ENCODE data around the gene LEKR1. TPM values are rescaled to one million over a fixed set of nuclear protein-coding genes. Genes with fewer than 3 reads are reported as not detected.

Gene LEKR1
- total and polyA plus RNA-seq, 2 of the 13 experiments (the other 11 are each of a cell fraction or from before 2014, with no cell fraction given), result 0.49 to 1.5 TPM

GRCh38 chr3:157086775-157087174, 260.6 kb downstream of the LEKR1 start:
- ChIA-PET POLR2A (interaction anchor here (1.3 to 5.5 kb wide), 5 partner anchors 9 to 412 kb away, joined by 4 to 204 read pairs (median 36); partner anchors contain the start of gene TIPARP), CTCF (ENCODE audit: low intra/inter-chr PET ratio, low total read pairs) (no interaction called here)
- no TSS peak for BruUV-seq (replicated peaks)
- H3K36me3 ChIP-seq (replicated peaks in 1 of 2; ENCODE audit: control insufficient read depth in 1 of 2, insufficient read depth in 2 of 2, low read length in 2 of 2), result no peaks in the 10 kb centered on the region
- H2AFZ ChIP-seq (ENCODE audit: low read length), result no peak overlapping the region
- FAIRE-seq, result no peak
- DNase-seq (ENCODE audit: low spot score), result no peak
- H3K27ac ChIP-seq (ENCODE audit: extremely low read length, insufficient read depth, low read length), result no peak overlapping the region
- H4K20me1 ChIP-seq (ENCODE audit: insufficient read depth, low read length), result no peaks in the 10 kb centered on the region
- no peak overlapping the region for H3K4me2 ChIP-seq (ENCODE audit: low read depth, low read length)
- no peak for ATAC-seq
- no peak overlapping the region for H3K9ac ChIP-seq (ENCODE audit: insufficient read depth, low read depth, low read length)
- peaks cover 40% of the 10 kb centered on the region for H3K4me1 ChIP-seq (ENCODE audit: insufficient read depth, low read length)
- no peaks in the 10 kb centered on the region for H3K79me2 ChIP-seq (ENCODE audit: insufficient read depth, low read length)
- no peaks in the 10 kb centered on the region for H3K27me3 ChIP-seq (ENCODE audit: control insufficient read depth in 1 of 2, insufficient read depth in 2 of 2, low read length in 2 of 2)
- no peaks in the 10 kb centered on the region for H3K9me3 ChIP-seq (ENCODE audit: low read length)
- TF ChIP-seq ZNF136 (CRISPR knock-in tag; IDR thresholded peaks at IDR 0.05; ENCODE audit: low read depth), result no peak
- no peak for TF ChIP-seq NCOA2 (CRISPR knock-in tag; IDR thresholded peaks at IDR 0.05)
- TF ChIP-seq PREB (CRISPR knock-in tag; IDR thresholded peaks at IDR 0.05), result no peak
- TF ChIP-seq ZNF773 (CRISPR knock-in tag; IDR thresholded peaks at IDR 0.05; ENCODE audit: borderline replicate concordance), result no peak
- TF ChIP-seq CEBPZ (IDR thresholded peaks at IDR 0.05; ENCODE audit: low read length), result no peak
- TF ChIP-seq, protein P1, sequence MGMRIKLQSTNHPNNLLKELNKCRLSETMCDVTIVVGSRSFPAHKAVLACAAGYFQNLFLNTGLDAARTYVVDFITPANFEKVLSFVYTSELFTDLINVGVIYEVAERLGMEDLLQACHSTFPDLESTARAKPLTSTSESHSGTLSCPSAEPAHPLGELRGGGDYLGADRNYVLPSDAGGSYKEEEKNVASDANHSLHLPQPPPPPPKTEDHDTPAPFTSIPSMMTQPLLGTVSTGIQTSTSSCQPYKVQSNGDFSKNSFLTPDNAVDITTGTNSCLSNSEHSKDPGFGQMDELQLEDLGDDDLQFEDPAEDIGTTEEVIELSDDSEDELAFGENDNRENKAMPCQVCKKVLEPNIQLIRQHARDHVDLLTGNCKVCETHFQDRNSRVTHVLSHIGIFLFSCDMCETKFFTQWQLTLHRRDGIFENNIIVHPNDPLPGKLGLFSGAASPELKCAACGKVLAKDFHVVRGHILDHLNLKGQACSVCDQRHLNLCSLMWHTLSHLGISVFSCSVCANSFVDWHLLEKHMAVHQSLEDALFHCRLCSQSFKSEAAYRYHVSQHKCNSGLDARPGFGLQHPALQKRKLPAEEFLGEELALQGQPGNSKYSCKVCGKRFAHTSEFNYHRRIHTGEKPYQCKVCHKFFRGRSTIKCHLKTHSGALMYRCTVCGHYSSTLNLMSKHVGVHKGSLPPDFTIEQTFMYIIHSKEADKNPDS (CRISPR knock-in tag; IDR thresholded peaks at IDR 0.05), result no peak
- TF ChIP-seq FOXO4 (CRISPR knock-in tag; conservative IDR thresholded peaks at IDR 0.05), result no peak
- TF ChIP-seq ZNF264 (CRISPR knock-in tag; IDR thresholded peaks at IDR 0.05), result no peak
- TF ChIP-seq ZNF652 (CRISPR knock-in tag; IDR thresholded peaks at IDR 0.05; ENCODE audit: borderline replicate concordance, low read depth), result no peak
- TF ChIP-seq ZNF431 (CRISPR knock-in tag; IDR thresholded peaks at IDR 0.05; ENCODE audit: borderline replicate concordance, low read depth), result no peak
- TF ChIP-seq RCOR2 (CRISPR knock-in tag; IDR thresholded peaks at IDR 0.05), result no peak
- no peak for TF ChIP-seq ZGPAT (CRISPR knock-in tag; IDR thresholded peaks at IDR 0.05)
- TF ChIP-seq ZNF441 (CRISPR knock-in tag; IDR thresholded peaks at IDR 0.05; ENCODE audit: borderline replicate concordance), result no peak
- 93% methylated on average over 3 of the region's 3 CpGs for WGBS (ENCODE audit: low lambda C conversion rate)
- intact Hi-C loops (cut with micrococcal nuclease; ENCODE audit: unreplicated experiment), result loop anchor here (5.0 to 10.0 kb wide), 2 partner anchors 272 to 549 kb away; no protein-coding TSS in a partner anchor
- no peak overlapping the region for H3K4me3 ChIP-seq (replicated peaks in 1 of 3; ENCODE audit: insufficient read depth in 1 of 3, low read depth in 2 of 3, low read length in 3 of 3)
- in situ Hi-C loops (cut with HindIII; ENCODE audit: extremely low pct_ligation_motif_present, low pct_unique_long_range_greater_than_20kb), result loop anchor here (10.0 kb wide), 1 partner anchor 412 kb away; the partner anchor contains the start of gene TIPARP
